Pons (tissue), 1 donor: ENCODE results near the gene HYLS1.
"Not testable (repeated sequence)": the region's sequence is repeated elsewhere in the genome, so short reads cannot be mapped to it uniquely, and the experiment has no call there.

ENCODE experiments used
- DNase-seq: peaks from one replicate; pipeline ENCODE4 v3.0.0-alpha.2; 2016; ENCODE audit warnings: low spot score

The HYLS1 gene

GRCh38 chr11:125887373-125888324 lies at the start of gene HYLS1:
Gene HYLS1 (plus strand): TSS chr11:125887668. CDS start chr11:125899369, 11,701 bp downstream.
- DNase-seq, result peak; percentile 95

GRCh38 chr11:125842321-125842948 lies 45.0 kb upstream of the HYLS1 start:
- peak; percentile 29 for DNase-seq

GRCh38 chr11:125846188-125846587 lies 41.3 kb upstream of the HYLS1 start:
- no peak for DNase-seq

- not testable (repeated sequence) for DNase-seq
These were observed 29.8 kb upstream of the HYLS1 start for GRCh38 chr11:125857670-125858069.

GRCh38 chr11:125862786-125863185 lies 24.7 kb upstream of the HYLS1 start:
- DNase-seq, result not testable (repeated sequence)

- not testable (repeated sequence) for DNase-seq
These were observed 22.1 kb upstream of the HYLS1 start for GRCh38 chr11:125865354-125865753.

- DNase-seq, result no peak
These were observed 17.9 kb upstream of the HYLS1 start for GRCh38 chr11:125869521-125869920.

GRCh38 chr11:125871391-125872137 lies 15.9 kb upstream of the HYLS1 start:
- DNase-seq, result peak; percentile 25

GRCh38 chr11:125872138-125872491 lies 15.4 kb upstream of the HYLS1 start:
- DNase-seq, result no peak

GRCh38 chr11:125873881-125874555 lies 13.4 kb upstream of the HYLS1 start:
- no peak for DNase-seq

GRCh38 chr11:125874556-125875124 lies 12.8 kb upstream of the HYLS1 start:
- DNase-seq, result peak; percentile 88

- DNase-seq, result no peak
These were observed 6.2 kb upstream of the HYLS1 start for GRCh38 chr11:125881291-125881690.

- no peak for DNase-seq
These were observed 4.1 kb upstream of the HYLS1 start for GRCh38 chr11:125883375-125883774.

GRCh38 chr11:125886997-125887372 lies 483 bp upstream of the HYLS1 start:
- peak; percentile 46 for DNase-seq

- DNase-seq, result no peak
These were observed 3.1 kb downstream of the HYLS1 start for GRCh38 chr11:125890447-125891100.

- no peak for DNase-seq
These were observed 4.6 kb downstream of the HYLS1 start for GRCh38 chr11:125892071-125892470.

GRCh38 chr11:125892994-125893393 lies 5.5 kb downstream of the HYLS1 start:
- DNase-seq, result no peak

- no peak for DNase-seq
These were observed 14.4 kb downstream of the HYLS1 start for GRCh38 chr11:125901872-125902271.

GRCh38 chr11:125902277-125902926 lies 14.9 kb downstream of the HYLS1 start:
- no peak for DNase-seq

GRCh38 chr11:125902927-125903710 lies 15.7 kb downstream of the HYLS1 start, which contains the start of gene PUS3:
Gene PUS3 (minus strand): TSS chr11:125903206. CDS start chr11:125896284, 6,922 bp downstream.
- peak; percentile 89 for DNase-seq
